Activated naive CD8-positive, alpha-beta T cell treated with anti-CD3 and anti-CD28 coated beads, Interleukin-2, amount 10 ng/mL, durations not matched to agents 7 days and 5 days (primary cell): ENCODE data around the gene CBFA2T3. TPM values are rescaled to one million over a fixed set of nuclear protein-coding genes. Genes with fewer than 3 reads are reported as not detected.

ENCODE experiments used
- ATAC-seq: fragments of 150-1000 bp; cut with Tn5 transposase; one replicate; pipeline ENCODE4 v1.10.0; 2021; ENCODE audit warnings: low read depth, moderate library complexity
- POLR2A ChIA-PET: fragments of 350-600 bp; sonication (Branson Sonifier 250); formaldehyde crosslinking; loops from one replicate; lab custom pipeline; 2021; ENCODE audit warnings: antibody characterized with exemption; lab: Charles Lee
- DNase-seq: peaks from one replicate; pipeline ENCODE4 v3.0.0; 2021
- H3K27ac Mint-ChIP-seq: one replicate; pipeline ENCODE4 v1.8.0; 2022; ENCODE audit warnings: mild to moderate bottlenecking, mixed read lengths
- H3K27me3 Mint-ChIP-seq: one replicate; pipeline ENCODE4 v1.8.0; 2022; ENCODE audit warnings: mild to moderate bottlenecking, moderate library complexity, mixed read lengths
- H3K36me3 Mint-ChIP-seq: one replicate; pipeline ENCODE4 v1.8.0; 2021; ENCODE audit warnings: mild to moderate bottlenecking, mixed read lengths
- H3K4me1 Mint-ChIP-seq: one replicate; pipeline ENCODE4 v1.8.0; 2021; ENCODE audit warnings: mixed read lengths
- H3K4me3 Mint-ChIP-seq: one replicate; pipeline ENCODE4 v1.8.0; 2022; ENCODE audit warnings: mild to moderate bottlenecking, moderate library complexity, mixed read lengths
- H3K9me3 Mint-ChIP-seq: one replicate; pipeline ENCODE4 v1.8.0; 2021; ENCODE audit warnings: mixed read lengths
- total RNA-seq, 2 experiments: library from RNA; stranded (reverse); gene quantifications; one replicate each; pipeline ENCODE4 v1.2.3, GENCODE V29; 2021

The CBFA2T3 gene
- total RNA-seq, 2 experiments from 2014 or later = 0.08 to 0.26 TPM

- Mint-ChIP-seq H3K4me3 (no peak overlapping the region), H3K36me3 (no peaks in the 10 kb centered on the region), H3K27me3 (no peaks in the 10 kb centered on the region), H3K9me3 (peaks cover 2% of the 10 kb centered on the region), H3K27ac (no peak overlapping the region), H3K4me1 (no peaks in the 10 kb centered on the region)
- peak; percentile 38 for ATAC-seq
- no peak for DNase-seq
- POLR2A ChIA-PET = no interaction called here
Measured at GRCh38 chr16:88881675-88882357, 95.2 kb downstream of the CBFA2T3 start.

GRCh38 chr16:88881007-88881615 is 95.9 kb downstream of the CBFA2T3 start:
- POLR2A ChIA-PET = no interaction called here
- ATAC-seq = no peak

GRCh38 chr16:88880226-88881006 is 96.6 kb downstream of the CBFA2T3 start:
- ATAC-seq (no peak), DNase-seq (no peak)
- Mint-ChIP-seq H3K27me3 (no peaks in the 10 kb centered on the region), H3K4me3 (no peak overlapping the region), H3K9me3 (peaks cover 2% of the 10 kb centered on the region), H3K36me3 (no peaks in the 10 kb centered on the region), H3K27ac (no peak overlapping the region), H3K4me1 (no peaks in the 10 kb centered on the region)
- POLR2A ChIA-PET = no interaction called here

More at GRCh38 chr16:88881007-88881615, 95.9 kb downstream of the CBFA2T3 start:
- Mint-ChIP-seq H3K36me3 (no peaks in the 10 kb centered on the region), H3K4me3 (no peak overlapping the region), H3K4me1 (no peaks in the 10 kb centered on the region), H3K27ac (no peak overlapping the region), H3K27me3 (no peaks in the 10 kb centered on the region), H3K9me3 (peaks cover 2% of the 10 kb centered on the region)
- no peak for DNase-seq

- Mint-ChIP-seq H3K4me1 (no peaks in the 10 kb centered on the region), H3K4me3 (no peak overlapping the region), H3K9me3 (peaks cover 2% of the 10 kb centered on the region), H3K36me3 (no peaks in the 10 kb centered on the region), H3K27ac (no peak overlapping the region), H3K27me3 (no peaks in the 10 kb centered on the region)
- no peak for ATAC-seq
- POLR2A ChIA-PET = no interaction called here
- no peak for DNase-seq
Measured at GRCh38 chr16:88879788-88880055, 97.3 kb downstream of the CBFA2T3 start.

- H3K9me3 Mint-ChIP-seq = peaks cover 2% of the 10 kb centered on the region
- no peak overlapping the region for H3K27ac Mint-ChIP-seq
- ATAC-seq = no peak
- no peaks in the 10 kb centered on the region for H3K4me1 Mint-ChIP-seq
- DNase-seq = no peak
- H3K27me3 Mint-ChIP-seq = no peaks in the 10 kb centered on the region
- no peaks in the 10 kb centered on the region for H3K36me3 Mint-ChIP-seq
- POLR2A ChIA-PET = no interaction called here
- no peak overlapping the region for H3K4me3 Mint-ChIP-seq
Measured at GRCh38 chr16:88878967-88879787, 97.8 kb downstream of the CBFA2T3 start.

DNA sequence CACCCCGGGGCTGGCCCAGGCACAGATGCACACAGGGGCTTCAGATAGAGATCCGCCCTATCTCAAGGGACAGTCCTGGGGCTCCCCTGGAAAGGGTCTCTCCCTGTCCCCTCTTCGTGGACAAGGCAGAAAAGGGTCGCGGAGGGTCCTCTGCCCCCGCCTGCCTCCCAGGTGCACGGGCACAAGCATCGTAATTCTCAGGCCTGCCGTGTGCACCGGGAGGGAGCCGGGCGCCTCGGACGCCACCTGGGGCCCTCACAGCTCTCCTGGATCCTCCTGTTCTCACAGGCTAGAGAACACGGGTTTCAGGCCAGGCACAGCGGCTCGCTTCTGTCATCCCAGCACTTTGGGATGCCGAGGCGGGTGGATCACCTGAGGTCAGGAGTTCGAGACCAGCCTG is 98.7 kb downstream of the CBFA2T3 start:
- Mint-ChIP-seq H3K36me3 (no peaks in the 10 kb centered on the region), H3K27ac (no peak overlapping the region), H3K4me1 (no peaks in the 10 kb centered on the region), H3K4me3 (no peak overlapping the region), H3K27me3 (no peaks in the 10 kb centered on the region), H3K9me3 (peaks cover 2% of the 10 kb centered on the region)
- DNase-seq = no peak
- no peak for ATAC-seq
- POLR2A ChIA-PET = no interaction called here

DNA sequence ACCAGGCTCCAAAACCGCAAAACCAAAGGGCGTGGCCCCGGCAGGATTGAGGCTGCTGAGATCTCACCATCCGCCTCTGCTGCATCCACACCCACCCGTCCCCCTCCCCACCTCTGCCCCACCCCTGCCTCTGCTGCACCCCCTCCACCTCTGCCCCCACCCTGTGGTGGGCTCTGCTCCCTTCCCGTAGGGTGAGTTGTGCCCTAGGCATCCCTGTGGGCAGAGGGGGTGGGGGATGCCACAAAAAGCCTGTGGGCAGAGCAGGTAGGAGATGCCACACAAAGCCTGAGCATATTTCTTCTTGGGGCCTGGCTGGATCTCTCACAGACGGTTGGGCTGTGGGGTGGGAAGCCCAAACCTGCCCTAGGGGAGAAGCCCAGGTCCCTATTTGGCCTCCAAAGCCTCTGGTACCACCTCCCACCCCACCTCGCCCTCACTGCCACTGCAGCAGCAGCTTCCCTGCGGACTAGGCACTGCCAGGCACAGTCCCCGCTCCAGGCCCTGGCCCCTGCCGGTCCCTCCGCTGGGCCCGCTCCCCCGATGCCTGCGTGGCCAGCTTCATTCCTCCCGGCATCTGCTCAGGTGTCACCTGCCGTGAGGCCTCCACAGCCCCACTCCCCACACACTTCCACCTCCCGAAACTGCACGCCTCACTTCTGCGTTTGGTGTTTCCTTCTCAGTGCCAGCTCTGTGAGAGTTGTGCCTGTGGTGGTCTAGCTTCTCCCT is 99.3 kb downstream of the CBFA2T3 start:
- Mint-ChIP-seq H3K4me1 (no peaks in the 10 kb centered on the region), H3K27me3 (no peaks in the 10 kb centered on the region), H3K36me3 (no peaks in the 10 kb centered on the region), H3K4me3 (no peak overlapping the region), H3K9me3 (peaks cover 2% of the 10 kb centered on the region), H3K27ac (no peak overlapping the region)
- POLR2A ChIA-PET = no interaction called here
- no peak for DNase-seq
- no peak for ATAC-seq

- Mint-ChIP-seq H3K27me3 (no peaks in the 10 kb centered on the region), H3K27ac (no peak overlapping the region), H3K36me3 (no peaks in the 10 kb centered on the region), H3K4me3 (no peak overlapping the region), H3K4me1 (no peaks in the 10 kb centered on the region), H3K9me3 (no peaks in the 10 kb centered on the region)
- POLR2A ChIA-PET = no interaction called here
- DNase-seq (no peak), ATAC-seq (no peak)
Measured at GRCh38 chr16:88876942-88877526, 100.0 kb downstream of the CBFA2T3 start.

GRCh38 chr16:88875703-88876234 is 101.2 kb downstream of the CBFA2T3 start:
- Mint-ChIP-seq H3K4me3 (no peak overlapping the region), H3K27me3 (peaks cover 4% of the 10 kb centered on the region), H3K4me1 (no peaks in the 10 kb centered on the region), H3K36me3 (no peaks in the 10 kb centered on the region), H3K9me3 (no peaks in the 10 kb centered on the region), H3K27ac (no peak overlapping the region)
- no peak for DNase-seq
- no peak for ATAC-seq
- POLR2A ChIA-PET = no interaction called here

- DNase-seq (no peak), ATAC-seq (no peak)
- Mint-ChIP-seq H3K4me1 (no peaks in the 10 kb centered on the region), H3K4me3 (no peak overlapping the region), H3K9me3 (no peaks in the 10 kb centered on the region), H3K27me3 (peaks cover 8% of the 10 kb centered on the region), H3K27ac (no peak overlapping the region), H3K36me3 (no peaks in the 10 kb centered on the region)
- POLR2A ChIA-PET = no interaction called here
Measured at GRCh38 chr16:88874938-88875599, 101.9 kb downstream of the CBFA2T3 start.

- Mint-ChIP-seq H3K4me3 (no peak overlapping the region), H3K9me3 (no peaks in the 10 kb centered on the region), H3K36me3 (no peaks in the 10 kb centered on the region), H3K27me3 (peaks cover 13% of the 10 kb centered on the region), H3K4me1 (no peaks in the 10 kb centered on the region), H3K27ac (no peak overlapping the region)
- DNase-seq = no peak
- POLR2A ChIA-PET = no interaction called here
- no peak for ATAC-seq
Measured at GRCh38 chr16:88872650-88873331, 104.2 kb downstream of the CBFA2T3 start.
